Mesendoderm (in vitro differentiated cells): ENCODE data around the gene HERPUD1. TPM values are rescaled to one million over a fixed set of nuclear protein-coding genes. Genes with fewer than 3 reads are reported as not detected.
A peak's percentile ranks its signal among the peaks of the same experiment; 100 is the strongest.
"Not testable (repeated sequence)": the region's sequence is repeated elsewhere in the genome, so short reads cannot be mapped to it uniquely, and the experiment has no call there.

Source experiments
- DNase-seq: peaks from one replicate; pipeline ENCODE4 v3.0.0; 2013
- H2AK5ac ChIP-seq: 2 replicates; pipeline ENCODE4 v1.6.1; 2013; ENCODE audit warnings: low read length, inconsistent platforms
- H2BK120ac ChIP-seq: 2 replicates; pipeline ENCODE4 v1.6.1; 2013; ENCODE audit warnings: low read depth, mild to moderate bottlenecking, low read length, moderate library complexity, mixed read lengths
- H2BK15ac ChIP-seq: replicated peaks from 2 replicates; pipeline ENCODE4 v1.6.1; 2013; ENCODE audit warnings: low read depth, mild to moderate bottlenecking, moderate library complexity
- H2BK5ac ChIP-seq: 2 replicates; pipeline ENCODE4 v1.6.1; 2013; ENCODE audit warnings: low read length, inconsistent platforms
- H3K18ac ChIP-seq: 2 replicates; pipeline ENCODE4 v1.6.1; 2013; ENCODE audit warnings: mild to moderate bottlenecking, low read length, mixed read lengths
- H3K23ac ChIP-seq: one replicate; pipeline ENCODE4 v1.6.1; 2013; ENCODE audit warnings: low read length
- H3K27ac ChIP-seq: 2 replicates; pipeline ENCODE4 v1.5.1; 2013; ENCODE audit warnings: low read depth, mild to moderate bottlenecking, inconsistent platforms, low read length, moderate library complexity
- H3K27me3 ChIP-seq: 2 replicates; pipeline ENCODE4 v1.6.1; 2013; ENCODE audit warnings: low read length, control low read depth, mild to moderate bottlenecking, inconsistent platforms; ENCODE audit not compliant: insufficient read depth, poor library complexity
- H3K36me3 ChIP-seq: 2 replicates; pipeline ENCODE4 v1.6.1; 2013; ENCODE audit warnings: low read length, inconsistent platforms; ENCODE audit not compliant: control insufficient read depth, insufficient read depth
- H3K4ac ChIP-seq: one replicate; pipeline ENCODE4 v1.6.1; 2013; ENCODE audit warnings: low read depth, mild to moderate bottlenecking, low read length, moderate library complexity
- H3K4me1 ChIP-seq: 2 replicates; pipeline ENCODE4 v1.6.1; 2013; ENCODE audit warnings: low read depth, low read length, inconsistent platforms; ENCODE audit not compliant: control insufficient read depth
- H3K4me2 ChIP-seq: 2 replicates; pipeline ENCODE4 v1.6.1; 2013; ENCODE audit warnings: low read length
- H3K4me3 ChIP-seq: 2 replicates; pipeline ENCODE4 v1.5.1; 2013; ENCODE audit warnings: mild to moderate bottlenecking, low read length
- H3K56ac ChIP-seq: one replicate; pipeline ENCODE4 v1.6.1; 2013; ENCODE audit warnings: low read length
- H3K79me1 ChIP-seq: 2 replicates; pipeline ENCODE4 v1.6.1; 2013; ENCODE audit warnings: low read length, inconsistent platforms
- H3K79me2 ChIP-seq: 2 replicates; pipeline ENCODE4 v1.6.1; 2013; ENCODE audit warnings: mild to moderate bottlenecking, low read length; ENCODE audit not compliant: control insufficient read depth, insufficient read depth
- H3K9ac ChIP-seq: 2 replicates; pipeline ENCODE4 v1.6.1; 2013; ENCODE audit warnings: low read length, inconsistent platforms
- H4K5ac ChIP-seq: one replicate; pipeline ENCODE4 v1.6.1; 2013; ENCODE audit warnings: low read length
- H4K8ac ChIP-seq: one replicate; pipeline ENCODE4 v1.6.1; 2013; ENCODE audit warnings: low read depth, mild to moderate bottlenecking, control low read depth, low read length, moderate library complexity
- WGBS: extraction: QIAGEN DNeasy Blood & Tissue Kit; methylation state at CpG from one replicate; pipeline ENCODE4 v1.1.7; 2013; ENCODE audit warnings: low lambda C conversion rate, missing lambda C conversion rate; ENCODE audit not compliant: insufficient coverage; ENCODE audit errors: extremely low coverage; 5-methylcytosine and 5-hydroxymethylcytosine counted together
- polyA plus RNA-seq, 2 experiments: library from polyadenylated mRNA; stranded (reverse); fragments of 200-250 nt; gene quantifications; one replicate each; pipeline ENCODE4 v1.2.3, GENCODE V29; 2013

The HERPUD1 gene, protein sequence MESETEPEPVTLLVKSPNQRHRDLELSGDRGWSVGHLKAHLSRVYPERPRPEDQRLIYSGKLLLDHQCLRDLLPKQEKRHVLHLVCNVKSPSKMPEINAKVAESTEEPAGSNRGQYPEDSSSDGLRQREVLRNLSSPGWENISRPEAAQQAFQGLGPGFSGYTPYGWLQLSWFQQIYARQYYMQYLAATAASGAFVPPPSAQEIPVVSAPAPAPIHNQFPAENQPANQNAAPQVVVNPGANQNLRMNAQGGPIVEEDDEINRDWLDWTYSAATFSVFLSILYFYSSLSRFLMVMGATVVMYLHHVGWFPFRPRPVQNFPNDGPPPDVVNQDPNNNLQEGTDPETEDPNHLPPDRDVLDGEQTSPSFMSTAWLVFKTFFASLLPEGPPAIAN
- polyA plus RNA-seq (2013, experiment 1 of 2): 23.1 TPM
- polyA plus RNA-seq (2013, experiment 2 of 2): 23.7 TPM

DNA sequence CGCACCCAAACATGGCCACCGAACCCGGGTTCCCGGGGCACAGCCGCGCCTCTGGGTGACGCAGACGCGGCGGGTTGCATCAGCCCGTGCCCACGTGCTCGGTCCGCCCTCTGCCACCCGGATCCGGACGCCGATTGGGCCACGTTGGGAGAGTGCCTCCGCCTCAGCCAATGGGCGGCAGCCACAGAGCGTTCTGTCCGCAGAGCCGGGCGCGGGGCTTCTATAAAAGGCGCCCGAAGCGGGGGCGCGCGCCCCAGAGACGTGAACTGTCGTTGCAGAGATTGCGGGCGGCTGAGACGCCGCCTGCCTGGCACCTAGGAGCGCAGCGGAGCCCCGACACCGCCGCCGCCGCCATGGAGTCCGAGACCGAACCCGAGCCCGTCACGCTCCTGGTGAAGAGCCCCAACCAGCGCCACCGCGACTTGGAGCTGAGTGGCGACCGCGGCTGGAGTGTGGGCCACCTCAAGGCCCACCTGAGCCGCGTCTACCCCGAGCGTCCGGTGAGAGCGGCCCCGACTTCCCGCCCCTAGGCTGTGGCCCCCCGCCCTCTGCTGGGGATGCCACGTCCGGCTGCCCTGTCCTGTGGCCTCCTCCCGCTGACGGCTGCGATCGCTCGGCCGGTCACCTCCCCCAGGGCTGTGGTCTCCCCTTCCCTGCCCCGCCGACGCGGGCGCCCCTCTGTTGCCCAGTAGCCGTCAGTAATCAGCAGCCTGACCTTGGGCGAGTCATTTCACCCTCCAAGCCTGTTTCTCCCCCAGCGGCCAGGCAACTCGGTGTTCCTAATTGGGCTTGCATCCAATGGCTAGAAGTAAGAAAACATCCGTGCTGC is at the start of gene HERPUD1:
Gene HERPUD1, plus strand, starts transcription at position 251 of the 829 bp plus-strand sequence. Its CDS starts 103 bp downstream, at position 354.
- H3K4me2 ChIP-seq: peak within 1 kb of the TSS; percentile 88
- peak within 1 kb of the TSS; percentile 97 for H3K56ac ChIP-seq
- DNase-seq: peak; percentile 98
- H2BK120ac ChIP-seq: no peak within 1 kb of the TSS
- H3K79me2 ChIP-seq: peaks cover 30% of the 10 kb centered on the region
- peak within 1 kb of the TSS; percentile 80 for H2BK5ac ChIP-seq
- H3K79me1 ChIP-seq: peaks cover 13% of the 10 kb centered on the region
- H3K18ac ChIP-seq: peak within 1 kb of the TSS; percentile 41
- no peak within 1 kb of the TSS for H2BK15ac ChIP-seq
- peaks cover 4% of the 10 kb centered on the region for H3K4me1 ChIP-seq
- H4K8ac ChIP-seq: no peak within 1 kb of the TSS
- WGBS: no CpG with 5 or more reads among the region's 83 CpGs
- peak within 1 kb of the TSS; percentile 88 for H3K4me3 ChIP-seq
- peak within 1 kb of the TSS; percentile 89 for H3K23ac ChIP-seq
- peak within 1 kb of the TSS; percentile 98 for H3K9ac ChIP-seq
- no peaks in the 10 kb centered on the region for H3K27me3 ChIP-seq
- H2AK5ac ChIP-seq: peak within 1 kb of the TSS; percentile 87
- H4K5ac ChIP-seq: no peak within 1 kb of the TSS
- H3K27ac ChIP-seq: no peak within 1 kb of the TSS
- H3K36me3 ChIP-seq: peaks cover 5% of the 10 kb centered on the region
- peak within 1 kb of the TSS; percentile 94 for H3K4ac ChIP-seq

DNA sequence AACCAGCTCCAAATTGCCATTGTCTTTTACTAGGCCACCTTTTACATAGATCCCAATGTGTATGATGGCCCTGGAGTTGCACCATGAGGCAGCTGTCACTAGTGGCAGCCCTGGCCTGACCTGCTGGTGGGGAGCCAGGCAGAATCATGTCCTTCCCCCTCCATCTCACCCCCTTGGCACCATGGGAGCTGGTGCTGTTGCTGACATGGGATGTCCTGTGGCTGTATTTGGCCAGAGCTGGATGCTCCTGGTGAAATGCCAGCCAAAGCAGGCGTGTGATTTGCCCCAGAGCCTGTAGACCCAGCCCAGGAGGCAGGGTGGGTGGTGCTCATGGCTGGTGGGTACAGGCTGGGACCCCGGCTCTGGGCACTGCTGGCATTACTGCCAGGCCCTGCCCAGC is 48.4 kb upstream of the HERPUD1 start:
- no CpG with 5 or more reads among the region's 2 CpGs for WGBS
- Histone ChIP-seq H3K4ac (no peak overlapping the region), H3K79me1 (no peaks in the 10 kb centered on the region), H4K5ac (no peak overlapping the region), H2BK120ac (no peak overlapping the region), H3K79me2 (no peaks in the 10 kb centered on the region), H2BK5ac (no peak overlapping the region), H4K8ac (no peak overlapping the region), H3K4me2 (no peak overlapping the region), H3K56ac (no peak overlapping the region), H3K9ac (no peak overlapping the region), H3K27ac (no peak overlapping the region), H2BK15ac (no peak overlapping the region), H3K4me3 (no peak overlapping the region), H3K36me3 (no peaks in the 10 kb centered on the region), H3K23ac (no peak overlapping the region), H3K4me1 (no peaks in the 10 kb centered on the region), H3K18ac (no peak overlapping the region), H3K27me3 (no peaks in the 10 kb centered on the region), H2AK5ac (no peak overlapping the region)
- DNase-seq: no peak

DNA sequence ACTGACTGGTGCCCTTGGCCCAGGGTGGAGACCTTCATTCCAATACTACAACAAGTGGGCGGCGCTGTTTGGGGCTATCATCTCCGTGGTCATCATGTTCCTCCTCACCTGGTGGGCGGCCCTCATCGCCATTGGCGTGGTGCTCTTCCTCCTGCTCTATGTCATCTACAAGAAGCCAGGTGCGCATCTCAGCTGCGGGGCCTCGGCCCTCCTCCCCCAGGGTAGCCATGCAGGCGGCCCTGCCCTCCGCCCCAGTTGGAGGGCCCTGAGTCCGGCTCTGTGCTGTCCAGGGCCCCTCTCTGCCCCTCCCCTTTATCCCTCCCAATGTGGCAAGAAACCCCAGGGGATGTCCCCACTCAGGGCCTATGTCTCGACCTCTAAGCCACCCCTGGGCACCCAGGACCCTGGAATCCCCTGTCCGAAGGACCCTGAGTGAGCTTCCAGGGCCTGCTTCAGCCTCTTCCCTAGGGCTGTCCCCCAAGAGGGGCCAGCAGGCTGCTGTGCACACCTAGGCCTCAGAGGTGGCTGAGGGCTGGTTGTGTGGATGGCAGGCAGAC is 47.8 kb upstream of the HERPUD1 start:
- no peak overlapping the region for H4K5ac ChIP-seq
- H4K8ac ChIP-seq: no peak overlapping the region
- no peaks in the 10 kb centered on the region for H3K79me2 ChIP-seq
- H3K27ac ChIP-seq: no peak overlapping the region
- no peak overlapping the region for H2BK15ac ChIP-seq
- no CpG with 5 or more reads among the region's 14 CpGs for WGBS
- H3K79me1 ChIP-seq: no peaks in the 10 kb centered on the region
- H3K23ac ChIP-seq: no peak overlapping the region
- H3K4ac ChIP-seq: no peak overlapping the region
- H3K9ac ChIP-seq: no peak overlapping the region
- H3K18ac ChIP-seq: no peak overlapping the region
- H3K4me1 ChIP-seq: no peaks in the 10 kb centered on the region
- no peak overlapping the region for H2AK5ac ChIP-seq
- H3K4me2 ChIP-seq: no peak overlapping the region
- no peak overlapping the region for H2BK120ac ChIP-seq
- no peak overlapping the region for H2BK5ac ChIP-seq
- H3K27me3 ChIP-seq: no peaks in the 10 kb centered on the region
- H3K36me3 ChIP-seq: no peaks in the 10 kb centered on the region
- H3K56ac ChIP-seq: no peak overlapping the region
- no peak overlapping the region for H3K4me3 ChIP-seq
- no peak for DNase-seq

DNA sequence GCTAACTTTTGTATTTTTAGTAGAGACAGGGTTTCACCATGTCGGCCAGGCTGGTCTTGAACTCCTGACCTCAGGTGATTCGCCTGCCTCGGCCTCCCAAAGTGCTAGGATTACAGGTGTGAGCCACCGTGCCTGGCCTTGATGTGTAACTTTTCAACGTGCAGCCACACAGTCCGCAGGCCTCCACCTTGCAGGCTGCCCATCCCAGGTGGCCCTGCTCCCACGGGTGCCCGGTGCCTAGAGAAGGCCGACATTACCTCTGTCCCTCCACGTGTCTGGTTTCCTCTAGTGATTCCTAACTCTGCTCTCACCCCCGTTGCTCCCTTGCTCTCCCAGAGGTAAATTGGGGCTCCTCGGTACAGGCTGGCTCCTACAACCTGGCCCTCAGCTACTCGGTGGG is 47.0 kb upstream of the HERPUD1 start:
- not testable (repeated sequence) for H3K4ac ChIP-seq, H2AK5ac ChIP-seq, H2BK5ac ChIP-seq, H3K18ac ChIP-seq, H3K27ac ChIP-seq, H3K9ac ChIP-seq, H4K5ac ChIP-seq, H3K4me2 ChIP-seq, DNase-seq, H3K36me3 ChIP-seq, H3K4me1 ChIP-seq, H3K79me2 ChIP-seq, H3K79me1 ChIP-seq, H3K27me3 ChIP-seq, H4K8ac ChIP-seq, H3K4me3 ChIP-seq, H2BK15ac ChIP-seq, H3K56ac ChIP-seq, H2BK120ac ChIP-seq, H3K23ac ChIP-seq
- WGBS: no CpG with 5 or more reads among the region's 13 CpGs

DNA sequence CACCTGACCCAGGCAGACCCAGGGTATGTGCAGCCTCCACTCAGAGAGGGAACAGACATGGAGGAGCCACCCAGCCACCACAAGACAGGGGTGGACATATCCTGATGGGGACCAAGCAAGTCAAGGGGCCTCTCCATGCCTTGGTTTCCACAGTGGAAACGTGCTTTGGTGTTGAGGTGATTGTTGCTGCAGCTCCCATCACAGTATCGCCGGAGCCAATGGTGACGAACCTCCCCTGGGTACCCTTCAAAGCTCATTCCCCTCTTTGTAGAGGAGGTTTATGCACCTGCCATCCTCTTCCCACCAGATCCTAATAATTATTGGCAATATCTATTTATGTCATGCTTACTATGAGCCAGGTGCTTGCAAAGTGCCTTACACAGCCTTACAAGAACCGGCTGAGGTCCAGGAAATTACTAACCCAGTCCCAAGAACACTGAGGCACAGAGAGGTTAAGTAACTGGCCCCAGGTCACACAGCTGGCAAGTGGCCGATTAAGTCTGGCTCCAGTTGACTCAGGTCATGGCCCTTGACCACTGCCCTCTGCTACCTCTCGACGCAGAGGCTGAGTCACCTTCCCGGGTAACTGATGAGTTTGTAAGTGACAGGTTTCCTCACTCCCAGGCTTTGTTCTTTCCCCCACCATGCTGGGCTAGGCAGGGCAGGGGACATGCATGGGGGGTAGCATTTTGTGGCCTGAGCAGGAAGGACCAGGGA is 46.3 kb upstream of the HERPUD1 start:
- Histone ChIP-seq H2BK15ac (no peak overlapping the region), H3K23ac (no peak overlapping the region), H3K79me1 (no peaks in the 10 kb centered on the region), H3K27me3 (no peaks in the 10 kb centered on the region), H3K4me3 (no peak overlapping the region), H3K56ac (no peak overlapping the region), H3K4me2 (no peak overlapping the region), H3K9ac (no peak overlapping the region), H4K5ac (no peak overlapping the region), H4K8ac (no peak overlapping the region), H3K27ac (no peak overlapping the region), H3K18ac (no peak overlapping the region), H3K79me2 (no peaks in the 10 kb centered on the region), H2BK120ac (no peak overlapping the region), H3K4ac (no peak overlapping the region), H3K36me3 (no peaks in the 10 kb centered on the region), H3K4me1 (no peaks in the 10 kb centered on the region), H2AK5ac (no peak overlapping the region), H2BK5ac (no peak overlapping the region)
- no CpG with 5 or more reads among the region's 9 CpGs for WGBS
- no peak for DNase-seq
